Hematopoietic multipotent progenitor cell (in vitro differentiated cells): Measurements from ENCODE around the gene BICRAL. TPM values are rescaled to one million over a fixed set of nuclear protein-coding genes. Genes with fewer than 3 reads are reported as not detected.
A peak's percentile ranks its signal among the peaks of the same experiment; 100 is the strongest.
"Not testable (repeated sequence)": the region's sequence is repeated elsewhere in the genome, so short reads cannot be mapped to it uniquely, and the experiment has no call there.

Source experiments
- DNase-seq, 3 donors: peaks; one replicate each; pipeline ENCODE4 v3.0.0-alpha.2; 2011 to 2015; ENCODE audit warnings: low read depth in 2 of 3, low spot score in 2 of 3
- total RNA-seq: library from RNA; depleted of rRNA; stranded (reverse); fragments of >200 nt; gene quantifications from one replicate; pipeline ENCODE4 v1.2.3, GENCODE V29; 2012

Gene BICRAL
- total RNA-seq, 1 donor: 18.0 TPM

GRCh38 chr6:42891199-42891722 is 109.4 kb downstream of the BICRAL start:
- no peak for DNase-seq

GRCh38 chr6:42894041-42894828 is 112.4 kb downstream of the BICRAL start:
- peak in 2 of 3 donors; percentile 67 to 80 for DNase-seq

GRCh38 chr6:42896178-42896719 is 114.4 kb downstream of the BICRAL start:
- DNase-seq: no peak

DNA sequence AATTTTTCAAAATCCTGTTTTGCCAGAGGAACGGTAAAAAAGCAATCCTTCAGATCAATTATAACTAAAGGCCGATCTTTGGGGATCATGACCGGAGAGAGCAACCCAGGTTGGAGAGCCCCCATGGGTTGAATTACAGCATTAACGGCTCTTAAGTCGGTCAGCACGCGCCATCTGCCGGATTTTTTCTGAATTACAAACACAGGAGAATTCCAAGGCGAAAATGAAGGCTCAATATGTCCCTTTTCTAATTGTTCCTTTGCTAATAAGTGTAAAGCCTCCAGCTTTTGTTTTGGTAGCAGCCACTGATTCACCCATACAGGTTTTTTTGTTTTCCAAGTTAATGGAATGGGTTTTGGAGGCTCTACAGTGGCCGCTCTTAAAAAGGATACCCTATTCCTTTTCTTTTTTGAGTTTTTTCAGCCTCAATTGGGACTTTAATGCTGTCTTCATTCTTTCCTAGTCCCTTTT is 117.1 kb downstream of the BICRAL start:
- DNase-seq: peak; percentile 50 to 83 (median 73)

DNA sequence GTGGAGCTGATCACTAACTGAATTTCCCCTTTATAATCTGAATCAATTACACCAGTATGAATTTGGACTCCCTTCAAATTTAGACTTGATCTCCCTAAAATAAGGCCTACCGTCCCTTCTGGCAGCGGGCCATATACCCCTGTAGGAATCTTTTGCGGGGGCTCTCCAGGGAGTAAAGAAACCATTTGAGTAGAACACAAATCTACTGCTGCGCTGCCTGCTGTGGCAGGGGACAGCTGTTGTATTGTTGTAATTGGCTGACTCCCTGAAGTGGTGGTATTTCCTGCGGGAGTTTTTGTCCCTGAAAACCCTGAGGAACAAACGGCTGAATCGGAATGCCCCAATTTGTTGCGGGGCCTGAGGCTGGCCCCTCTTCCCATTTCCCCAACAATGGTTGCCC is 118.0 kb downstream of the BICRAL start:
- no peak for DNase-seq

- DNase-seq: peak; percentile 54 to 88 (median 75)
Measured at GRCh38 chr6:42901538-42901957, 119.7 kb downstream of the BICRAL start.

- not testable (repeated sequence) for DNase-seq
Measured at GRCh38 chr6:42902429-42903263, 120.8 kb downstream of the BICRAL start.

- no peak for DNase-seq
Measured at GRCh38 chr6:42904467-42904866, 122.6 kb downstream of the BICRAL start.

GRCh38 chr6:42907336-42907735 is 125.5 kb downstream of the BICRAL start:
- no peak for DNase-seq

DNA sequence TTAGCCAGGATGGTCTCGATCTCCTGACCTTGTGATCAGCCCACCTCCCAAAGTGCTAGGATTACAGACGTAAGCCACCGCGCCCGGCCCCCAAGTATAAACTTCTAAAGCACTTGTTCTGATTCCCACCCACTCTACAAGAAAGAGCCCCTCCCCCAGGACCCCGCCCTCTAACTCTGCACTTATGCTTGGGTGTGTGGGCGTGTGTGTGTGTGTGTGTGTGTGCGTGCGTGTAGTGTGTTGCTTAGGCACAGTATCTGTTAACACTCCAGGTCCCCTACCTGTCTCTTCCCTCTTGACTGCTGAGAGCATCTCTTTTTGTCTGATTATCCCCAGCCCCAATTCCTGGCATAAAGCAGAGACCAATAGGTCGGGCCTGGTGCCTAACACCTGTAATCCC is 128.0 kb downstream of the BICRAL start:
- no peak for DNase-seq

GRCh38 chr6:42911171-42912021 is 129.5 kb downstream of the BICRAL start:
- DNase-seq: no peak

DNA sequence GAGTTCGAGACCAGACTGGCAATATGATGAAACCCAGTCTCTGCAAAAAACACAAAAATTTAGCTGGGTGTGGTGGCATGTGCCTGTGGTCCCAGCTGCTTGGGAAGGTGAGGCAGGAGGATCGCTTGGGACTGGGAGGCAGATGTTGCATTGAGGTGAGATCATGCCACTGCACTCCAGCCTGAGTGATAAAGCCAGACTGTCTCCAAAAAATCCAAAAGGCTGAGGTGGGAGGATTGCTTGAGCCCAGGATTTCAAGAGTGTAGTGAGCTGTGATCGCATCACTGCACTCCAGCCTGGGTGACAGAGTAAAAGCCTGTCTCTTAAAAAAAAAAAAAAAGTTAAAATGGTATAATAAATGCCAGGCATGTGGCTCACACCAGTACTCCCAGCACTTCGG is 132.7 kb downstream of the BICRAL start:
- DNase-seq: no peak

DNA sequence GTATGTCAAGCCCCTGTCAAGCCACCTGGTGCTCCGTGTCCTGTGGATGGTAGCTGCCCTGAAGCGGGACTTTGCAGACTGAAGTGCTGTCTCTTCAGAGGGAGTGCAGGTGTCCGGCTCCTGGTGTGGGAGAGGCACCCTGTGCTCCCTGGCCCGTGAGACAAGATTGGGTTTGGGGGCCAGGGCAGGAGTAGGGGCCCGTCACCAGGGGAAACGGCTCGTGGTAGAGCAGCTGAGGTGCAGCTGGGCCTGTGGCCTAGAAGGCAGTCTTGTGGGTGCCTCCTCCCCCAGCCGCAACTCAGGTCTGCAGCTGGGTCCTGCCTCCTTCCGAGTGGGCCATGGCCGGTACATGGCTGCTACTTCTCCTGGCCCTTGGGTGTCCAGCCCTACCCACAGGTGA is 133.9 kb downstream of the BICRAL start, which contains the start of gene PTCRA:
Gene PTCRA (plus strand): TSS at position 322 of the 400 bp plus-strand sequence. CDS start 17 bp downstream, at position 339.
- DNase-seq: no peak

GRCh38 chr6:42916288-42916687 is 134.4 kb downstream of the BICRAL start:
- no peak for DNase-seq

Other genes with a start within 250 kb of the BICRAL start
- 19.4 TPM for gene UBR2, start 218.0 kb upstream of the BICRAL start, total RNA-seq
- 0.27 TPM for gene PRPH2, start 59.5 kb upstream of the BICRAL start, total RNA-seq
- 57.4 TPM for gene TBCC, start 35.9 kb upstream of the BICRAL start, total RNA-seq
- gene RPL7L1, start 97.6 kb downstream of the BICRAL start, total RNA-seq: 56.0 TPM
- gene PTCRA, start 134.0 kb downstream of the BICRAL start, total RNA-seq: under 0.01 TPM
- gene CNPY3, start 147.4 kb downstream of the BICRAL start, total RNA-seq: 44.2 TPM
- 1.1 TPM for gene GNMT, start 178.7 kb downstream of the BICRAL start, total RNA-seq
- gene PEX6, start 197.1 kb downstream of the BICRAL start, total RNA-seq: 32.6 TPM
- gene PPP2R5D, start 202.5 kb downstream of the BICRAL start, total RNA-seq: 42.0 TPM
- 31.0 TPM for gene MEA1, start 231.9 kb downstream of the BICRAL start, total RNA-seq
- gene KLHDC3, start 232.2 kb downstream of the BICRAL start, total RNA-seq: 173 TPM
- 22.6 TPM for gene RRP36, start 239.6 kb downstream of the BICRAL start, total RNA-seq